NT2/D1 (cell line): ENCODE data around the gene PDLIM7.
A peak's percentile ranks its signal among the peaks of the same experiment; 100 is the strongest.

Experiments used
- DNase-seq: peaks from one replicate; pipeline ENCODE4 v3.0.0-alpha.2; 2011; ENCODE audit warnings: low read depth, low spot score
- H3K27me3 ChIP-seq: 2 replicates; pipeline ENCODE4 v1.6.0; 2011; ENCODE audit warnings: mild to moderate bottlenecking; ENCODE audit not compliant: insufficient read length, insufficient read depth
- H3K36me3 ChIP-seq: 2 replicates; pipeline ENCODE4 v1.6.1; 2011; ENCODE audit warnings: mild to moderate bottlenecking, low read length, mixed read lengths; ENCODE audit not compliant: insufficient read depth, insufficient read length
- H3K4me1 ChIP-seq: 2 replicates; pipeline ENCODE4 v1.5.1; 2011; ENCODE audit not compliant: insufficient read depth, insufficient read length
- H3K4me3 ChIP-seq: 2 replicates; pipeline ENCODE4 v1.5.1; 2011; ENCODE audit warnings: low read depth; ENCODE audit not compliant: insufficient read length
- H3K9ac ChIP-seq: 2 replicates; pipeline ENCODE4 v1.6.0; 2011; ENCODE audit warnings: low read depth; ENCODE audit not compliant: insufficient read length
- H3K9me3 ChIP-seq: 2 replicates; pipeline ENCODE4 v1.5.1; 2011; ENCODE audit warnings: mild to moderate bottlenecking, low read length; ENCODE audit not compliant: insufficient read depth
- SUZ12 ChIP-seq: IDR thresholded peaks from 2 replicates; pipeline ENCODE4 v1.6.1; 2011; ENCODE audit not compliant: insufficient read length, insufficient read depth; ENCODE audit errors: extremely low read depth
- YY1 ChIP-seq: IDR thresholded peaks from 2 replicates; pipeline ENCODE4 v1.6.1; 2011; ENCODE audit not compliant: insufficient read length, insufficient read depth
- ZNF274 ChIP-seq: IDR thresholded peaks from 2 replicates; pipeline ENCODE4 v1.6.1; 2011; ENCODE audit warnings: mild to moderate bottlenecking, low read depth, low read length

The PDLIM7 gene

DNA sequence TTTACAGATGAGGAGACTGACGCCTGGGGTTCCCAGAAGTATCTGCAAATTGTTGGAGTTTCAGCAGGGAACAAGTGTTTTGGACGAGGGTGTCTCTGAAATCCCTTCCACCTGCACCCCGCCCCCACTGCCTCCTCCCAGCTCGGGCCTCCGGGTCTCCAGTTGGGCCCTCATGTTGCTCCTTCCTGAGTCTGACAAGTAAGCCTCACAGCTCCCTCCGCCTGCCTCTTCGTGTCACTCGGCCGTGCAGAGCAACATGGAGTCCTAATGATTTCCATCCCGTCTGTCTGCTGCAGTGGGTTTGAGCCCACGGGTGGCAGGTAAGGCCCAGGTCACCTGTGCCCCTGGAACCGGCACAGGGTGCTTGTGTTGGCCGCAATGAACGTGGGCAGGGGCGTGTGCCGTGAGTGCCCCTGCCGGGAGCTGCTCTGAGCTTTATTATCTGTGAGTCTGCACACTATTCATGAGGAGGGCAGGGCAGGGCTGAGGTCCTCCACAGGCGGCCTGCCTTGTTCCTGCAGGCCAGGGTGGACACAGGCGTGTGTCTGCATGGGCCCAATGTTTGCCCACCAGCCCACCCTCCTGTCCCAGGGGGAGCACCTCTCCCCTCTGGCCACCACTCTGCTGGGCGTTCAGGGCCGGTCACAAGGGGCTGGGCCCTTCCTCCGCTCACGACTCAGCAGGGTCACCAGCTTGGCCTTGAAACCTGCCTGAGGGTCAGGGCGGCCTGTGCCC lies 6.1 kb upstream of the PDLIM7 start:
- peak overlapping the region; percentile 3 for H3K9ac ChIP-seq
- no peak for DNase-seq
- H3K4me3 ChIP-seq = no peak overlapping the region
- no peak for TF ChIP-seq SUZ12
- no peak for TF ChIP-seq YY1
- TF ChIP-seq ZNF274 = no peak
- H3K4me1 ChIP-seq = peaks cover 13% of the 10 kb centered on the region
- H3K9me3 ChIP-seq = no peaks in the 10 kb centered on the region
- peaks cover 53% of the 10 kb centered on the region for H3K36me3 ChIP-seq
- H3K27me3 ChIP-seq = peaks cover 5% of the 10 kb centered on the region

- Histone ChIP-seq H3K9me3 (no peaks in the 10 kb centered on the region), H3K4me1 (peaks cover 15% of the 10 kb centered on the region), H3K4me3 (no peak overlapping the region), H3K27me3 (peaks cover 11% of the 10 kb centered on the region), H3K9ac (no peak overlapping the region), H3K36me3 (peaks cover 46% of the 10 kb centered on the region)
- no peak for DNase-seq
- TF ChIP-seq SUZ12 = no peak
- no peak for TF ChIP-seq ZNF274
- no peak for TF ChIP-seq YY1
Observed at GRCh38 chr5:177502886-177503285, 5.5 kb upstream of the PDLIM7 start.

DNA sequence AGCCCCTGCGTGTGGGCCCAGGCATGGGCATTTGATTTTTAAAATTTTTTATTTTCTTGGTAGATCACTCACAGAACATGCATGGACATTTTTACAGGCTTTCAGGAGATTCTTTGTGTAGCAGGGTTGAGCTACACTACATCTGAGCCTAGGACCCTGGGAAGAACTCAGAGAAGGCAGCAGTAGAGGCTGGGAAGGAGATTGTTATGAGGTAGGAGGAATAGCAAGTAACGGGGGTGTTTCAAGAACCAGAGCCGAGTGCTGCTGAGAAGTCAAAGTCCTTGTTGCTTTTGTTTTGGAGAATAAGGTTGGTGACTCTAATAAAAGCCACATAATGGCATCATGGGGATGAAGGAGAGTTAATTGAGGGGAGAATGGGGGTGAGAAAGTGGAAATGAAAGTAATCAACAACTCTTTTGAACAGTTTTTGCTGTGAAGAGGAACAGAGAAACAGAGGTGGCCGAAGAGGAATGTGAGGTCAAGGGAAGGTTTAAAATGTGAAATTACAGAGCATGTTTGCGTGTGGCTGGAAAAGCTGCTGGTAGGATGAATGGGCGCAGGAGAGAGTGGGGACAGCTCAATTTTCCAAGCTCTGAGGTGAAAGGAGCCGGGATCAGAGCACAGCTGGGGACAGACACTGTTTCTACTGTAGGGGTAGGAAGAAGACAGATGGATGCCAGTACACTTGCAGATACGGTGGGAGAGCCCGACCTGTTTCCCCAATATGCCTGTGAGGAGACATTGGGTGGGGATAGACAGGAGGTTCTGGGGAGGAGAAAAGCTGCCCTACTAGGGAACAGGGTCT lies 4.7 kb upstream of the PDLIM7 start:
- no peak overlapping the region for H3K4me3 ChIP-seq
- peak overlapping the region; percentile 11 for H3K9ac ChIP-seq
- H3K4me1 ChIP-seq = peaks cover 15% of the 10 kb centered on the region
- no peak for TF ChIP-seq SUZ12
- TF ChIP-seq ZNF274 = no peak
- H3K9me3 ChIP-seq = no peaks in the 10 kb centered on the region
- H3K27me3 ChIP-seq = peaks cover 11% of the 10 kb centered on the region
- no peak for DNase-seq
- peaks cover 38% of the 10 kb centered on the region for H3K36me3 ChIP-seq

GRCh38 chr5:177500685-177501522 lies 3.5 kb upstream of the PDLIM7 start:
- Histone ChIP-seq H3K36me3 (peaks cover 42% of the 10 kb centered on the region), H3K4me1 (peaks cover 17% of the 10 kb centered on the region), H3K9me3 (no peaks in the 10 kb centered on the region), H3K9ac (peak overlapping the region; percentile 39), H3K27me3 (peaks cover 11% of the 10 kb centered on the region), H3K4me3 (no peak overlapping the region)
- peak; percentile 79 for DNase-seq
- TF ChIP-seq ZNF274 = no peak
- no peak for TF ChIP-seq YY1
- TF ChIP-seq SUZ12 = no peak

- Histone ChIP-seq H3K27me3 (peaks cover 11% of the 10 kb centered on the region), H3K4me1 (peaks cover 27% of the 10 kb centered on the region), H3K9ac (no peak overlapping the region), H3K4me3 (no peak overlapping the region), H3K36me3 (peaks cover 45% of the 10 kb centered on the region), H3K9me3 (no peaks in the 10 kb centered on the region)
- TF ChIP-seq ZNF274 (no peak), SUZ12 (no peak), YY1 (no peak)
- no peak for DNase-seq
Observed at GRCh38 chr5:177499842-177500241, 2.4 kb upstream of the PDLIM7 start.

- Histone ChIP-seq H3K36me3 (peaks cover 41% of the 10 kb centered on the region), H3K4me3 (peak overlapping the region; percentile 69), H3K9ac (peak overlapping the region; percentile 90), H3K4me1 (peaks cover 34% of the 10 kb centered on the region), H3K9me3 (no peaks in the 10 kb centered on the region), H3K27me3 (peaks cover 11% of the 10 kb centered on the region)
- no peak for TF ChIP-seq SUZ12
- no peak for TF ChIP-seq ZNF274
- TF ChIP-seq YY1 = no peak
- DNase-seq = no peak
Observed at GRCh38 chr5:177498013-177498787, 796 bp upstream of the PDLIM7 start.
